VCaP (cell line): ENCODE results near the gene CRB2.

Experiments used
- H3K27ac ChIP-seq: fragments of 450-650 bp; 2 replicates; pipeline ENCODE4 v1.5.1; 2017
- TF ChIP-seq, protein P1 (sequence below): fragments of 450-650 bp; conservative IDR thresholded peaks from 2 replicates; pipeline ENCODE4 v1.5.1; 2017; ENCODE audit warnings: mild to moderate bottlenecking, moderate library complexity

The CRB2 gene

DNA sequence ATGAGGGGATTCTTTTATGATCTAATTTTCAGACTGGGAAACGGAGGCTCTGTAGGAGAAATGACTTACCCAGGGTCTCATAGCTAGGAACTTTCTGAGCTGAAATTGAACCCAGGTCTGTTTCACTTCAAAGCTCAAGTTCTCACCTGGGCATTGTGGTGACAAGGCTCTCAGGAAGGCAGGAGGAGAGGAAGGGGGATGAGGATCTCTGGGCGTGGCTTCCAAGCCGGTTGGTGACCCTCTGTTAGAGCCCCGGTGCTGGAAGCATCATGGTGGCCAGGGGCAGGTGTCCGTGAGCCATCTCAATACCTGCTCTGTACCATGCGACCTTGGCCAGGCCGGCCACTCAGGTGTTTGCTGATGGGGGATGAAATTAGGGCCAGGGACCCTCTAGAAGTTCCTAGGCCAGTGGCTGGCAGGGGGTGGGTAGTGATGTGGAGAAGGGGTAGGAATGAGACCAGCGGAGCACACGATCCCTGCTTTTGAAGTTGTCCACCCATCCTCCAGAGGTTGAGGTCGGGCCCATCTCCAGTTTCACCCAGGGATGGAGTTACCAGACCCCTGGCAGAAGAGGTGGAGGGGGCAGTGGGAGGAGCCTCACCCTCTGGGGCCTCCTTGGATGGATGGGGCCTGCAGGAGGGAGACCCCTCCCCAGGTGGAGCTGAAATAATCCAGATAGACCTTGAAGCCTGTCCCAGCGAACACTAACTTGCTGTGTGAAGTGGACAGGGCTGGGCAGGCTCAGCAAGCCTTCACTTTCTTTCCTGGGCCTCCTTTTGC lies 5.9 kb downstream of the CRB2 start:
- H3K27ac ChIP-seq = no peak overlapping the region
- TF ChIP-seq, protein P1, sequence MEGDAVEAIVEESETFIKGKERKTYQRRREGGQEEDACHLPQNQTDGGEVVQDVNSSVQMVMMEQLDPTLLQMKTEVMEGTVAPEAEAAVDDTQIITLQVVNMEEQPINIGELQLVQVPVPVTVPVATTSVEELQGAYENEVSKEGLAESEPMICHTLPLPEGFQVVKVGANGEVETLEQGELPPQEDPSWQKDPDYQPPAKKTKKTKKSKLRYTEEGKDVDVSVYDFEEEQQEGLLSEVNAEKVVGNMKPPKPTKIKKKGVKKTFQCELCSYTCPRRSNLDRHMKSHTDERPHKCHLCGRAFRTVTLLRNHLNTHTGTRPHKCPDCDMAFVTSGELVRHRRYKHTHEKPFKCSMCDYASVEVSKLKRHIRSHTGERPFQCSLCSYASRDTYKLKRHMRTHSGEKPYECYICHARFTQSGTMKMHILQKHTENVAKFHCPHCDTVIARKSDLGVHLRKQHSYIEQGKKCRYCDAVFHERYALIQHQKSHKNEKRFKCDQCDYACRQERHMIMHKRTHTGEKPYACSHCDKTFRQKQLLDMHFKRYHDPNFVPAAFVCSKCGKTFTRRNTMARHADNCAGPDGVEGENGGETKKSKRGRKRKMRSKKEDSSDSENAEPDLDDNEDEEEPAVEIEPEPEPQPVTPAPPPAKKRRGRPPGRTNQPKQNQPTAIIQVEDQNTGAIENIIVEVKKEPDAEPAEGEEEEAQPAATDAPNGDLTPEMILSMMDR = no peak

DNA sequence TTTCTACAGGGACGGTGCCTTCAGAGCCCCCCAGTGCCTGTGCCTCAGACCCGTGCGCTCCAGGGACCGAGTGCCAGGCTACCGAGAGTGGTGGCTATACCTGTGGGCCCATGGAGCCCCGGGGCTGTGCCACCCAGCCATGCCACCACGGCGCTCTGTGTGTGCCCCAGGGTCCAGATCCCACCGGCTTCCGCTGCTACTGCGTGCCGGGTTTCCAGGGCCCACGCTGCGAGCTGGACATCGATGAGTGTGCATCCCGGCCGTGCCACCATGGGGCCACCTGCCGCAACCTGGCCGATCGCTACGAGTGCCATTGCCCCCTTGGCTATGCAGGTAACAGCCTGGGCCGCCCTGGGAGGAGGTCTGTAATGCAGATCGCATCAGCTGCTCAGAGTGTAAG lies 6.9 kb downstream of the CRB2 start:
- H3K27ac ChIP-seq = no peak overlapping the region
- TF ChIP-seq, protein P1 = no peak

DNA sequence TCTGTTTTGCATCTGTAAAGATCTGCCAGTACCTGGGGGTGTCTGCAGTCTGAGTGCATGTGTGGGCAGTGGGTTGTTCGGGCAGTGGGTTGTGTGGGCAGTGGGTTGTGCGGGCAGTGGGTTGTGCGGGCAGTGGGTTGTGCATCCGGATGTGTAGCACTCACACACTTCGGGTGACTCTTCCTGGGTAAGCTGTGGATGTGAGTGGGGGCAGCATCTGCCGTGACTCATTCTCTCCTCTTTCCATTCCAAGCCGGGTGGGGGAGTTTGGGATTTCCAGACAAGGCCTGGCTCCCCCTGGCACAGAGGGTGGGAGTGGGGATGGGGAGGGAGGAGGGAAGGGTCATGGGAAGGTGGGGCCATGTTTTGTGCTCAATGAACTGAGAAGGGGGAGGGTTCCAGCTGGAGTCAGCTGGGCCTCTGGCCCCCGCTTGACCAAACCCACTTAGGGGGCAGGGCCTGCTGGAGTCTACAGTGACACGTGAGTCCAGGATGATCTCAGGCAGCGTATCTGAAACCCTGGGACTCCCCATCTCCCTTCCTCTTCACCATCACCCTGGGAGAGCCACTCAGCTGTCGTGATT lies 8.3 kb downstream of the CRB2 start:
- H3K27ac ChIP-seq = no peak overlapping the region
- TF ChIP-seq, protein P1 = no peak

DNA sequence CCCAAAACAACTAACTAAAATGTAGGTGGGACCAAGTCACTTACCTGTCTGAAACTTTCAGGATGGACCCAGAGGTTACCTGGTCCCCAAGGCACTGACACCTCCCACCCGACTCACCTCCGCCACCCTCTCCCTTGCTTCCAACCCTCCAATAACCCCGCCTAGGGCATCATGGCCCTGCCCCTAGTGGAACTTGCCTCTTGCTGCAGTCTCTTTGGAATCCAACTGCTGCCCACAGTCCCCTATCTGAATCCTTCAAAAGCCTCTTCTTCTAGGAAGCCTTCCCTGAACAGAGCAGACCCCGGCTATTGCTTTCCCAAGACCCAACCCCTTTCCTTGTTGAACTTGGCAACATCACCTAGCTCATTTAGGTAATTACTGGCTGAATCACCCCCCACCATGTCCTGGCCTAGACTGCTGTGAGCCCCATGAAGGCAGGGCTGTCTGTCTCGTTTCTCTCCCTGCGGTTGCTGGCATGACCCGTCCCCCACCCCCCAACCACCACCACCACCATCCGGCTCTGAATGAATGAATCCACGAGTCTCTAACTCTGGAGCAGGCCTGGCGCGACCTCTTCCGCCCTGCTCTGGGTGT lies 9.4 kb downstream of the CRB2 start:
- TF ChIP-seq, protein P1 = no peak
- no peak overlapping the region for H3K27ac ChIP-seq

DNA sequence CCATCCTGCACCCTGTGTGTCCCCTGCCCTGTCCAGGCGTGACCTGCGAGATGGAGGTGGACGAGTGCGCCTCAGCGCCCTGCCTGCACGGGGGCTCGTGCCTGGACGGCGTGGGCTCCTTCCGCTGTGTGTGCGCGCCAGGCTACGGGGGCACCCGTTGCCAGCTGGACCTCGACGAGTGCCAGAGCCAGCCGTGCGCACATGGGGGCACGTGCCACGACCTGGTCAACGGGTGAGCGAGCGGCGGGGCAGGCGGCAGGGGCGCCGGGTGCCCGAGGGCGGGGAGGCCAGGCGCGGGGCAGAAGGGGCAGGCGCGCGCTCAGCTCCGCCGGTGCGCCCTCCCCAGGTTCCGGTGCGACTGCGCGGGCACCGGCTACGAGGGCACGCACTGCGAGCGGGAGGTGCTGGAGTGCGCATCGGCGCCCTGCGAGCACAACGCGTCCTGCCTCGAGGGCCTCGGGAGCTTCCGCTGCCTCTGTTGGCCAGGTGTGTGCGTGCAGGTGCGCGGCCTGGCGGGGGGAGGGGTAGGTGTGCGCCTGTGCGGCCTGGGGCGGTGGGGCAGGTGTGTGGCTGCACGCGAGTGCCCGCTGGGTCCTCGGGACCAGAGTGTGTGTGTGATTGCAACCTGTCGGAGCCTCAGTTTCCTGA lies 10.0 kb downstream of the CRB2 start:
- TF ChIP-seq, protein P1 = no peak
- no peak overlapping the region for H3K27ac ChIP-seq

DNA sequence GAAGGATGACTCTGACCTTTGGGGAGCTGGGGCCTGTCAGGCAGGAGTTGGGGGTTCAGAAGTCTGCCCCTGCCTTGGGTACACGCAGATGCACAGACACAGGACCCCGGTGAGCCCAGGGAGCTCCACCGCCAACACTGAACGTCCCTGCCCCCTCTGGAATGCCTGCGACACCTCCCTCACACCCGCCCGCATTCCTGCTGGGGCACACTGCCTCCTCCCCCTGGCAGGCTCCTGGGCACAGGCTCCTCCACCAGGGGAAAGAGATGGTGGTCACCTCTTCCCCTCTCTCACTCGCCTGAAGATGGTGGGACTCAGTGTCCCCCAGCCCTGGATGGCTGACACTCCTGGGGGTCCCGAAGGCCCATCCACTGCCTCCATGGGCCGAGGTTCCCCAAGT lies 12.0 kb downstream of the CRB2 start:
- H3K27ac ChIP-seq = no peak overlapping the region
- TF ChIP-seq, protein P1 = no peak

DNA sequence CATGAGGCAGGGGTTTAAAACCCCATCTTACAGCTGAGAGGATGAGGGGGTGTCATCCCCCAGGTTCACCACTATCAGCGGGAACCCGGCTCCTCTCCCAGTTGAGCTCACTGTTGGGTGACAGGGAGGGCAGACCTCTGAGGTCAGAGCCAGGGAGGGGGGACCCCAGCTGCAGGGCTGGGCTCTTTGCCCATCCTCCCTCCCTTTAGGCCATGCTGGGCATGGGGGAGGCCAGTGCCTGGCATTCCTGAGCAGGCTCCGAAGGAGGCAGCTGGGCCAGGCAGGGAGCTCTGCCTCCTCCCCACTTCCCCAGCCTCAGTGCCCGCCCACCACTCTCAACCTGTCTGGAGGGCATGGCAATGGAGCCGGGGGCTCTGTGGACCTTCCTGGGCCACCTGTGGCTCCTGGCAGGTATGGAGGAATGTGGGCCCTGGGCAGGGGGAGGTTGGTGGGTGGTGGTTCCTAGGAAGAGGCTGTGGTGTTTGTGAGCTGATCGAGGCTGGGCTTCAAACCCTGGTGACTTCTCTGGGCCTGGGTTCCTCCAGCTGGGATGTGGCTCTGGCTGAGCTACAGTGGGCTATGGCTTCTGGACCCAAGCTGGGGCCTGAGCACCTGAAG lies 12.6 kb downstream of the CRB2 start:
- TF ChIP-seq, protein P1 = no peak
- H3K27ac ChIP-seq = no peak overlapping the region
